K562 (cell line): Measurements from ENCODE around the gene SETD5. TPM values are rescaled to one million over a fixed set of nuclear protein-coding genes. Genes with fewer than 3 reads are reported as not detected.

Experiments used
- C11orf30 ChIP-seq: fragments of 450-650 bp; IDR thresholded peaks from 2 replicates; pipeline ENCODE4 v1.6.1; 2016; ENCODE audit warnings: low read depth, mild to moderate bottlenecking
- ELF2 ChIP-seq: fragments of 250-450 bp; sonication (Bioruptor Pico); IDR thresholded peaks from 2 replicates; pipeline ENCODE4 v1.5.0; 2021; ENCODE audit warnings: mild to moderate bottlenecking
- ETV5 ChIP-seq: sonication (generic); formaldehyde crosslinking; IDR thresholded peaks from 2 replicates; pipeline ENCODE4 v1.4.0; 2020; ENCODE audit warnings: low read depth, mild to moderate bottlenecking, missing genetic modification reagents
- GTF2F1 ChIP-seq: IDR thresholded peaks from 2 replicates; pipeline ENCODE4 v1.6.1; 2011; ENCODE audit warnings: low read depth, low read length, improper control_type of control experiment
- HMG20B ChIP-seq: fragments of 250-450 bp; sonication (Bioruptor Pico); IDR thresholded peaks from 2 replicates; pipeline ENCODE4 v1.5.0; 2021; ENCODE audit warnings: mild to moderate bottlenecking
- MYC ChIP-seq, 2 experiments: fragments of 250-450 bp in 1 of 2; sonication (Bioruptor Pico) in 1 of 2; IDR thresholded peaks; 2 replicates each; pipeline versions ENCODE4 v1.5.1 to v1.6.1; 2012 to 2021; ENCODE audit warnings: low read depth in 2 of 2, borderline replicate concordance in 1 of 2, improper control_type of control experiment in 1 of 2, low read length in 1 of 2, mild to moderate bottlenecking in 1 of 2, moderate library complexity in 1 of 2
- PHF8 ChIP-seq: fragments of 200-600 bp; sonication (generic); IDR thresholded peaks from 2 replicates; pipeline ENCODE4 v1.6.1; 2012; ENCODE audit warnings: mixed run types, mild to moderate bottlenecking, inconsistent platforms, low read length, moderate library complexity, borderline replicate concordance
- RBFOX2 ChIP-seq: fragments of 200-400 bp; formaldehyde crosslinking; IDR thresholded peaks from 2 replicates; pipeline ENCODE4 v1.6.1; 2017; ENCODE audit warnings: low read depth, mild to moderate bottlenecking, low read length, moderate library complexity
- RCOR1 ChIP-seq, 2 experiments: IDR thresholded peaks; 2 replicates each; pipeline ENCODE4 v1.6.1; 2012; ENCODE audit warnings: low read depth in 2 of 2, low read length in 2 of 2, borderline replicate concordance in 1 of 2, improper control_type of control experiment in 1 of 2
- RUNX1 ChIP-seq: sonication (generic); IDR thresholded peaks from 2 replicates; pipeline ENCODE4 v1.6.1; 2016; ENCODE audit warnings: antibody characterized with exemption, low read depth
- SAFB ChIP-seq: fragments of 200-400 bp; formaldehyde crosslinking; IDR thresholded peaks from 2 replicates; pipeline ENCODE4 v1.6.1; 2017; ENCODE audit warnings: low read depth, low read length, borderline replicate concordance
- SMARCA4 ChIP-seq: fragments of 450-650 bp; IDR thresholded peaks from 2 replicates; pipeline ENCODE4 v1.6.1; 2016
- SP2 ChIP-seq: IDR thresholded peaks from 2 replicates; pipeline ENCODE4 v1.6.1; 2011; ENCODE audit warnings: mild to moderate bottlenecking, low read depth, low read length, moderate library complexity; ENCODE audit not compliant: poor library complexity, severe bottlenecking; ENCODE audit errors: extremely low read depth
- ZBED1 ChIP-seq: IDR thresholded peaks from 2 replicates; pipeline ENCODE4 v1.6.1; 2014
- ZNF133 ChIP-seq: fragments of 250-450 bp; sonication (Bioruptor Pico); IDR thresholded peaks from 2 replicates; pipeline ENCODE4 v1.4.0; 2020; ENCODE audit warnings: mild to moderate bottlenecking
- ZNF766 ChIP-seq: fragments of 200-800 bp; sonication (Bioruptor generic); conservative IDR thresholded peaks from 2 replicates; pipeline ENCODE4 v1.6.1; 2016; ENCODE audit warnings: missing genetic modification characterization, missing compliant biosample characterization
- polyA plus RNA-seq, 8 experiments: library from polyadenylated mRNA; depleted of rRNA in 4 of 8; stranded (reverse) in 5 of 8; unstranded in 3 of 8; fragments of >200 nt; fragmentation: Nextera tagmentation in 2 of 8; fragmentation: Illumina TruSeq in 1 of 8; extraction: Ambion mirVana in 2 of 8; extraction: Trizol in 1 of 8; gene quantifications; 2 replicates each; pipeline versions ENCODE4 v1.2.1 to v1.2.3, GENCODE V29; 2011 to 2014; ENCODE audit warnings: inconsistent platforms in 1 of 8, missing spikeins in 1 of 8
- total RNA-seq, 7 experiments: library from RNA; depleted of rRNA in 6 of 7; stranded (reverse); fragments of >200 nt in 6 of 7; fragmentation: Illumina TruSeq in 2 of 7; extraction: Trizol in 2 of 7; gene quantifications; 2 replicates each; pipeline versions ENCODE4 v1.2.1 to v1.2.3, GENCODE V29; 2011 to 2021; ENCODE audit warnings: low replicate concordance in 1 of 7
- TF ChIP-seq, protein P1 (sequence below): fragments of 450-650 bp; formaldehyde crosslinking; IDR thresholded peaks from 2 replicates; pipeline ENCODE4 v1.4.0; 2020; ENCODE audit warnings: mild to moderate bottlenecking, moderate library complexity
- TF ChIP-seq, protein P2 (sequence below), 2 experiments: fragments of 450-650 bp in 1 of 2; sonication (generic) in 1 of 2; formaldehyde crosslinking in 1 of 2; IDR thresholded peaks; 2 replicates each; pipeline versions ENCODE4 v1.7.1 to v1.9.0; 2016 to 2022; ENCODE audit warnings: inconsistent platforms in 1 of 2, mild to moderate bottlenecking in 1 of 2, missing genetic modification reagents in 1 of 2

Gene SETD5
- total and polyA plus RNA-seq, 9 of the 15 experiments (the other 6 are each of a cell fraction or from before 2014, with no cell fraction given) = 20.8 to 135 (median 87.2) TPM

- TF ChIP-seq MYC (IDR thresholded peaks at IDR 0.05; ENCODE audit: low read depth, low read length) (peak; percentile 3; the same call in 1 of the 2 replicates), MYC (CRISPR knock-in tag; IDR thresholded peaks at IDR 0.05; ENCODE audit: borderline replicate concordance, low read depth) (no peak), GTF2F1 (0 out of 2 replicates have a peak, but pooled peaks have one; percentile 61), RBFOX2 (peak; percentile 91), SMARCA4 (no peak; the same call in 1 of the 2 replicates), C11orf30 (0 out of 2 replicates have a peak, but pooled peaks have one; percentile 8), ZBED1 (no peak; the same call in 1 of the 2 replicates), RUNX1 (0 out of 2 replicates have a peak, but pooled peaks have one; percentile 6), ELF2 (0 out of 2 replicates have a peak, but pooled peaks have one; percentile 3), ETV5 (CRISPR knock-in tag) (peak; percentile 16), SP2 (peak; percentile 62), SAFB (0 out of 2 replicates have a peak, but pooled peaks have one; percentile 24), RCOR1 (IDR thresholded peaks at IDR 0.05; ENCODE audit: borderline replicate concordance in 1 of 2, low read depth in 2 of 2, low read length in 2 of 2) (peak in 1 of 2 experiments; percentile 35; a peak in 2 of 4 replicates), ZNF766 (CRISPR knock-in tag) (no peak), PHF8 (peak; percentile 60; the same call in 1 of the 2 replicates), ZNF133 (no peak), HMG20B (CRISPR knock-in tag) (no peak)
- TF ChIP-seq, protein P1, sequence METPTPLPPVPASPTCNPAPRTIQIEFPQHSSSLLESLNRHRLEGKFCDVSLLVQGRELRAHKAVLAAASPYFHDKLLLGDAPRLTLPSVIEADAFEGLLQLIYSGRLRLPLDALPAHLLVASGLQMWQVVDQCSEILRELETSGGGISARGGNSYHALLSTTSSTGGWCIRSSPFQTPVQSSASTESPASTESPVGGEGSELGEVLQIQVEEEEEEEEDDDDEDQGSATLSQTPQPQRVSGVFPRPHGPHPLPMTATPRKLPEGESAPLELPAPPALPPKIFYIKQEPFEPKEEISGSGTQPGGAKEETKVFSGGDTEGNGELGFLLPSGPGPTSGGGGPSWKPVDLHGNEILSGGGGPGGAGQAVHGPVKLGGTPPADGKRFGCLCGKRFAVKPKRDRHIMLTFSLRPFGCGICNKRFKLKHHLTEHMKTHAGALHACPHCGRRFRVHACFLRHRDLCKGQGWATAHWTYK (CRISPR knock-in tag) = no peak
- TF ChIP-seq, protein P2, sequence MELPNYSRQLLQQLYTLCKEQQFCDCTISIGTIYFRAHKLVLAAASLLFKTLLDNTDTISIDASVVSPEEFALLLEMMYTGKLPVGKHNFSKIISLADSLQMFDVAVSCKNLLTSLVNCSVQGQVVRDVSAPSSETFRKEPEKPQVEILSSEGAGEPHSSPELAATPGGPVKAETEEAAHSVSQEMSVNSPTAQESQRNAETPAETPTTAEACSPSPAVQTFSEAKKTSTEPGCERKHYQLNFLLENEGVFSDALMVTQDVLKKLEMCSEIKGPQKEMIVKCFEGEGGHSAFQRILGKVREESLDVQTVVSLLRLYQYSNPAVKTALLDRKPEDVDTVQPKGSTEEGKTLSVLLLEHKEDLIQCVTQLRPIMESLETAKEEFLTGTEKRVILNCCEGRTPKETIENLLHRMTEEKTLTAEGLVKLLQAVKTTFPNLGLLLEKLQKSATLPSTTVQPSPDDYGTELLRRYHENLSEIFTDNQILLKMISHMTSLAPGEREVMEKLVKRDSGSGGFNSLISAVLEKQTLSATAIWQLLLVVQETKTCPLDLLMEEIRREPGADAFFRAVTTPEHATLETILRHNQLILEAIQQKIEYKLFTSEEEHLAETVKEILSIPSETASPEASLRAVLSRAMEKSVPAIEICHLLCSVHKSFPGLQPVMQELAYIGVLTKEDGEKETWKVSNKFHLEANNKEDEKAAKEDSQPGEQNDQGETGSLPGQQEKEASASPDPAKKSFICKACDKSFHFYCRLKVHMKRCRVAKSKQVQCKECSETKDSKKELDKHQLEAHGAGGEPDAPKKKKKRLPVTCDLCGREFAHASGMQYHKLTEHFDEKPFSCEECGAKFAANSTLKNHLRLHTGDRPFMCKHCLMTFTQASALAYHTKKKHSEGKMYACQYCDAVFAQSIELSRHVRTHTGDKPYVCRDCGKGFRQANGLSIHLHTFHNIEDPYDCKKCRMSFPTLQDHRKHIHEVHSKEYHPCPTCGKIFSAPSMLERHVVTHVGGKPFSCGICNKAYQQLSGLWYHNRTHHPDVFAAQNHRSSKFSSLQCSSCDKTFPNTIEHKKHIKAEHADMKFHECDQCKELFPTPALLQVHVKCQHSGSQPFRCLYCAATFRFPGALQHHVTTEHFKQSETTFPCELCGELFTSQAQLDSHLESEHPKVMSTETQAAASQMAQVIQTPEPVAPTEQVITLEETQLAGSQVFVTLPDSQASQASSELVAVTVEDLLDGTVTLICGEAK (IDR thresholded peaks at IDR 0.05) = peak; percentile 69
- TF ChIP-seq, protein P2 (CRISPR knock-in tag; IDR thresholded peaks at IDR 0.05) = no peak
Observed at GRCh38 chr3:9397332-9397905, at the start of gene SETD5 (continued).
